ENCODE data around the gene TMEM240. TPM values are rescaled to one million over a fixed set of nuclear protein-coding genes. Genes with fewer than 3 reads are reported as not detected.

TMEM240 gene
- total and polyA plus RNA-seq, 2 experiments from 2014 or later = 1.8 to 5.1 TPM

GRCh38 chr1:1578371-1578940, 38.0 kb upstream of the TMEM240 start (continued):
- TF ChIP-seq ZNF462 (CRISPR knock-in tag; IDR thresholded peaks at IDR 0.05) (no peak), EZH2 (IDR thresholded peaks at IDR 0.05; ENCODE audit: low read depth, unreplicated experiment) (no peak)

- H3K79me2 ChIP-seq (replicated peaks; ENCODE audit: insufficient read depth) = peaks cover 18% of the 10 kb centered on the region
- DNase-seq (ENCODE audit: low spot score) (no peak), ATAC-seq (no peak)
- H3K36me3 ChIP-seq (ENCODE audit: insufficient read depth) = no peaks in the 10 kb centered on the region
- peaks cover 6% of the 10 kb centered on the region for H4K20me1 ChIP-seq (replicated peaks; ENCODE audit: insufficient read depth)
- no peak overlapping the region for H3K4me2 ChIP-seq
- Mint-ChIP-seq H3K4me1 (peaks cover 3% of the 10 kb centered on the region), H3K27me3 (ENCODE audit: insufficient read depth, low read depth, poor library complexity) (peaks cover 18% of the 10 kb centered on the region), H3K4me3 (no peak overlapping the region), H3K27ac (no peak overlapping the region), H3K36me3 (ENCODE audit: low read depth) (peaks cover 15% of the 10 kb centered on the region), H3K9me3 (peaks cover 6% of the 10 kb centered on the region; the same call in 1 of the 3 replicates)
- H3K4me1 ChIP-seq (ENCODE audit: insufficient read depth) = no peaks in the 10 kb centered on the region
- no peaks in the 10 kb centered on the region for H3K27me3 ChIP-seq (ENCODE audit: insufficient read depth)
- H3K27ac ChIP-seq (ENCODE audit: low read depth) = no peak overlapping the region
- 0 out of 2 replicates have a peak, but pooled peaks cover 3% of the 10 kb centered on the region for H3K9me2 ChIP-seq (ENCODE audit: insufficient read depth)
- no peak overlapping the region for H2AFZ ChIP-seq
- peaks cover 4% of the 10 kb centered on the region; the same call in 1 of the 2 replicates for H3F3A ChIP-seq (replicated peaks; ENCODE audit: low read depth)
- no peak overlapping the region for H3K4me3 ChIP-seq
- TF ChIP-seq ZNF462 (CRISPR knock-in tag; IDR thresholded peaks at IDR 0.05) (no peak), CTCF (conservative IDR thresholded peaks at IDR 0.05; ENCODE audit: low read depth in 2 of 2) (no peak), ZNF331 (CRISPR knock-in tag; IDR thresholded peaks at IDR 0.05; ENCODE audit: low read depth) (no peak), EZH2phosphoT487 (IDR thresholded peaks at IDR 0.05; ENCODE audit: unreplicated experiment) (no peak)
These were observed 37.1 kb upstream of the TMEM240 start for GRCh38 chr1:1577367-1578011.
